Measurements from ENCODE around the gene CST1. TPM values are rescaled to one million over a fixed set of nuclear protein-coding genes. Genes with fewer than 3 reads are reported as not detected.

CST1 gene
- total RNA-seq, 2 experiments from 2014 or later: not detected

DNA sequence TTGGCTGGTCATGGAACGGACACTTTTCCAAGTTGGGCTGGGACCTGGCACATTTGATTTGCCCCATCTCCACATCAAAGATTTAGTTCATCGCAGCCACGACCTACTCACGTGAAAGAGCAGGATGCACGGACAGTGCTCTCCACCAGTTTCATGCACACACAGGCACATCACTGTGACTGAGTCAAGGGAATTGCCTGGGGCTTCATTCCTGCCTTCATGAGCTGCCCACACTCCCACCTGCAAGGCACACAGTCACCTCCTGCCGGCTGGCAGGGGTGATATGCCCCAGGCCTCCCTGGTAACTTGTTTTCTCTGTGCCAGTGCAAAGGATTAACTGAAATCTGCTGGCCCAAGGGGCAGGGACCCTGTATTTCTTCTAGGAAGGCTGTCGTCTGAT, 23.3 kb upstream of the CST1 start:
- ATAC-seq (ENCODE audit: poor library complexity): no peak

GRCh38 chr20:23773579-23773978, 22.8 kb upstream of the CST1 start:
- H3K27ac ChIP-seq (ENCODE audit: low read depth in 1 of 2, low read length in 2 of 2): no peak overlapping the region
- Mint-ChIP-seq H3K9me3 (no peaks in the 10 kb centered on the region), H3K27me3 (peaks cover 27% of the 10 kb centered on the region), H3K27ac (no peak overlapping the region), H3K4me3 (no peak overlapping the region), H3K4me1 (ENCODE audit: low read depth) (no peaks in the 10 kb centered on the region), H3K36me3 (ENCODE audit: low read depth) (no peaks in the 10 kb centered on the region)
- ChIA-PET CTCF (no interaction called here), POLR2A (no interaction called here)
- H3K4me1 ChIP-seq (ENCODE audit: insufficient read depth, low read length): no peaks in the 10 kb centered on the region
- H3K36me3 ChIP-seq (ENCODE audit: insufficient read depth, low read length): no peaks in the 10 kb centered on the region
- ATAC-seq (ENCODE audit: poor library complexity) (no peak), DNase-seq (no peak)
- H3K4me3 ChIP-seq (ENCODE audit: low read length): no peak overlapping the region
- no peaks in the 10 kb centered on the region for H3K9me3 ChIP-seq (ENCODE audit: control insufficient read depth in 1 of 2, insufficient read depth in 1 of 2, low read length in 2 of 2)
- intact Hi-C loops (cut with DNase I, micrococcal nuclease): no loop called here
- no peak for TF ChIP-seq CTCF (IDR thresholded peaks at IDR 0.05)
- H3K27me3 ChIP-seq (ENCODE audit: control insufficient read depth in 1 of 2, insufficient read depth in 2 of 2, low read length in 2 of 2): peaks cover 0 to 3% of the 10 kb centered on the region in 2 experiments

More for the DNA sequence above, 23.3 kb upstream of the CST1 start:
- POLR2A ChIA-PET: no interaction called here
- no peaks in the 10 kb centered on the region for H3K36me3 ChIP-seq (ENCODE audit: insufficient read depth, low read length)
- H3K36me3 Mint-ChIP-seq (ENCODE audit: low read depth): no peaks in the 10 kb centered on the region
- no peaks in the 10 kb centered on the region for H3K9me3 Mint-ChIP-seq
- intact Hi-C loops (cut with DNase I, micrococcal nuclease): no loop called here
- no peaks in the 10 kb centered on the region for H3K4me1 Mint-ChIP-seq (ENCODE audit: low read depth)
- no peak for TF ChIP-seq CTCF (IDR thresholded peaks at IDR 0.05)
- no peaks in the 10 kb centered on the region for H3K9me3 ChIP-seq (ENCODE audit: control insufficient read depth in 1 of 2, insufficient read depth in 1 of 2, low read length in 2 of 2)
- CTCF ChIA-PET: no interaction called here
- peaks cover 25% of the 10 kb centered on the region for H3K27me3 Mint-ChIP-seq
- no peak overlapping the region for H3K4me3 ChIP-seq (ENCODE audit: low read length)
- no peaks in the 10 kb centered on the region for H3K4me1 ChIP-seq (ENCODE audit: insufficient read depth, low read length)
- no peak for DNase-seq
- no peak overlapping the region for H3K27ac Mint-ChIP-seq
- H3K4me3 Mint-ChIP-seq: no peak overlapping the region
- H3K27ac ChIP-seq (ENCODE audit: low read depth in 1 of 2, low read length in 2 of 2): no peak overlapping the region
- peaks cover 0 to 3% of the 10 kb centered on the region in 2 experiments for H3K27me3 ChIP-seq (ENCODE audit: control insufficient read depth in 1 of 2, insufficient read depth in 2 of 2, low read length in 2 of 2)

- no peak for ATAC-seq (ENCODE audit: poor library complexity)
- Histone ChIP-seq H3K9me3 (ENCODE audit: control insufficient read depth in 1 of 2, insufficient read depth in 1 of 2, low read length in 2 of 2) (no peaks in the 10 kb centered on the region), H3K4me1 (ENCODE audit: insufficient read depth, low read length) (no peaks in the 10 kb centered on the region), H3K27me3 (ENCODE audit: control insufficient read depth in 1 of 2, insufficient read depth in 2 of 2, low read length in 2 of 2) (peaks cover 0 to 3% of the 10 kb centered on the region in 2 experiments), H3K36me3 (ENCODE audit: insufficient read depth, low read length) (no peaks in the 10 kb centered on the region), H3K27ac (ENCODE audit: low read depth in 1 of 2, low read length in 2 of 2) (no peak overlapping the region), H3K4me3 (ENCODE audit: low read length) (no peak overlapping the region)
- no peak for DNase-seq
- H3K4me1 Mint-ChIP-seq (ENCODE audit: low read depth): no peaks in the 10 kb centered on the region
- TF ChIP-seq CTCF (IDR thresholded peaks at IDR 0.05): no peak
- intact Hi-C loops (cut with DNase I, micrococcal nuclease): no loop called here
- H3K27me3 Mint-ChIP-seq: peaks cover 27% of the 10 kb centered on the region
- H3K36me3 Mint-ChIP-seq (ENCODE audit: low read depth): no peaks in the 10 kb centered on the region
- ChIA-PET CTCF (no interaction called here), POLR2A (no interaction called here)
- H3K4me3 Mint-ChIP-seq: no peak overlapping the region
- H3K9me3 Mint-ChIP-seq: no peaks in the 10 kb centered on the region
- H3K27ac Mint-ChIP-seq: no peak overlapping the region
These were observed 22.4 kb upstream of the CST1 start for GRCh38 chr20:23773127-23773526.
